ENCODE results near the gene LRRFIP1.

DNA sequence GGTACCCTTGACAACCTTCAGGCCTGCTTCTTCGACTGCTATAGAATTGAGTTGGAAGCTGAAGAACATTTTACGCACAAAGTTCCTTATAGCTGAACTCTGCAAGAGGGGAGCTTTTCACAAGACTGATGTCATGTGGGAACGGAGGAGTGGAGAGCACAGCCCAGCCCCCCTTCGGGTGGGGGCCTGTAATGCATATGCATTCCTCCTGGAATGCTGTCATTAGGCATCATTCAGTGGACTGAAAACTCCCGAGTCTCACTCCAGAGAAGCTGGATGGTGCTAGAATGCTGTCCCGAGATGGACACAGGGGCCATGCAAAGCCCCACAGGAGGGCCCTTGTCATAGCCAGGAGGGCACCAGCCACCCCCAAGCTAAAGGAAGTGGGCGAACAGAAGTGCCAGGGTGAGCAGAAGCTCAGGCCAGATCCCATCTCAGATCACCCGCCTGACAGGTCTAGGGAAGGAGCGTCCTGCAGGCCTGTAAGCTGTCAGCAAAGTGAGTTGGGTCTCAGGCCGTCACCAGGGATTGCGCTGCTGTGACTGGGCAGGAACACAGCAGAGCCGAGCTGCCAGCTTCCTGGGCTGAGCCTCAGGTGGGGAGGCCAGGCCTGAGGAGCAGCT is 127.3 kb downstream of the LRRFIP1 start:
- TF ChIP-seq, protein P1, sequence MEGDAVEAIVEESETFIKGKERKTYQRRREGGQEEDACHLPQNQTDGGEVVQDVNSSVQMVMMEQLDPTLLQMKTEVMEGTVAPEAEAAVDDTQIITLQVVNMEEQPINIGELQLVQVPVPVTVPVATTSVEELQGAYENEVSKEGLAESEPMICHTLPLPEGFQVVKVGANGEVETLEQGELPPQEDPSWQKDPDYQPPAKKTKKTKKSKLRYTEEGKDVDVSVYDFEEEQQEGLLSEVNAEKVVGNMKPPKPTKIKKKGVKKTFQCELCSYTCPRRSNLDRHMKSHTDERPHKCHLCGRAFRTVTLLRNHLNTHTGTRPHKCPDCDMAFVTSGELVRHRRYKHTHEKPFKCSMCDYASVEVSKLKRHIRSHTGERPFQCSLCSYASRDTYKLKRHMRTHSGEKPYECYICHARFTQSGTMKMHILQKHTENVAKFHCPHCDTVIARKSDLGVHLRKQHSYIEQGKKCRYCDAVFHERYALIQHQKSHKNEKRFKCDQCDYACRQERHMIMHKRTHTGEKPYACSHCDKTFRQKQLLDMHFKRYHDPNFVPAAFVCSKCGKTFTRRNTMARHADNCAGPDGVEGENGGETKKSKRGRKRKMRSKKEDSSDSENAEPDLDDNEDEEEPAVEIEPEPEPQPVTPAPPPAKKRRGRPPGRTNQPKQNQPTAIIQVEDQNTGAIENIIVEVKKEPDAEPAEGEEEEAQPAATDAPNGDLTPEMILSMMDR (IDR thresholded peaks at IDR 0.05 in 8 of 11, conservative IDR thresholded peaks at IDR 0.05 in 3 of 11): no peak
- TF ChIP-seq POLR2AphosphoS5 (IDR thresholded peaks at IDR 0.05): peak in 2 of 3 donors; percentile 16 to 59

Data from spleen (tissue), 7 donors.